ENCODE measurements around the gene FBXW7.

FBXW7 gene

GRCh38 chr4:152500800-152501434, 35.0 kb downstream of the FBXW7 start:
- no peak for TF ChIP-seq POLR2AphosphoS5 (IDR thresholded peaks at IDR 0.05; ENCODE audit: low read depth, low read length)
- no peak for TF ChIP-seq FOXP2 (optimal IDR thresholded peaks at IDR 0.05; ENCODE audit: borderline replicate concordance, extremely low read depth, extremely low read length, insufficient read depth)
- TF ChIP-seq REST (IDR thresholded peaks at IDR 0.05; ENCODE audit: insufficient read depth in 1 of 2, low read depth in 2 of 2, low read length in 2 of 2): no peak
- no peak for TF ChIP-seq TAF1 (IDR thresholded peaks at IDR 0.05; ENCODE audit: borderline replicate concordance, insufficient read depth, low read length)
- TF ChIP-seq SIN3A (IDR thresholded peaks at IDR 0.05; ENCODE audit: borderline replicate concordance, insufficient read depth, low read length): no peak

- no peak for TF ChIP-seq FOXP2 (optimal IDR thresholded peaks at IDR 0.05; ENCODE audit: borderline replicate concordance, extremely low read depth, extremely low read length, insufficient read depth)
- TF ChIP-seq POLR2AphosphoS5 (IDR thresholded peaks at IDR 0.05; ENCODE audit: low read depth, low read length): no peak
- no peak for TF ChIP-seq REST (IDR thresholded peaks at IDR 0.05; ENCODE audit: insufficient read depth in 1 of 2, low read depth in 2 of 2, low read length in 2 of 2)
- no peak for TF ChIP-seq TAF1 (IDR thresholded peaks at IDR 0.05; ENCODE audit: borderline replicate concordance, insufficient read depth, low read length)
- TF ChIP-seq SIN3A (IDR thresholded peaks at IDR 0.05; ENCODE audit: borderline replicate concordance, insufficient read depth, low read length): no peak
These were observed 35.6 kb downstream of the FBXW7 start for GRCh38 chr4:152500275-152500674.

DNA sequence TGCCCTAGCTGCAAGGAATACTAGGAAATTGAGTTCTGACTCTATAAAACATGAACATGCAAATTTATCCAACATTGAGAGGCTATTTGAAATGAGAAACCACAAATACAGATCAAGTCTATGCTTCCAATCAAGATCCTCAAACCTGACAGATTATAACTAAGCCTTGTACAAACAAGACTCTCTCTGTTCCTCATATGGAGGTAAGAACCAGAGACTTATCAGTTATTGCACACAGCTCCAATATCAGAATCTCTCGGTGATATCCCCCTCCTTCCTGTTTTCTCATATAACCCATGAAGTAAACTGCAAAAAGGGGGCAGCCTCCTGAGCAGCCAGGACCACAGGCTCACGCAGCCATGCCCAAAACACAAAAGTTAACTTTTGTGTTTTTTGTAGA, 36.5 kb downstream of the FBXW7 start:
- TF ChIP-seq TAF1 (IDR thresholded peaks at IDR 0.05; ENCODE audit: borderline replicate concordance, insufficient read depth, low read length) (no peak), SIN3A (IDR thresholded peaks at IDR 0.05; ENCODE audit: borderline replicate concordance, insufficient read depth, low read length) (no peak), FOXP2 (optimal IDR thresholded peaks at IDR 0.05; ENCODE audit: borderline replicate concordance, extremely low read depth, extremely low read length, insufficient read depth) (no peak), REST (IDR thresholded peaks at IDR 0.05; ENCODE audit: insufficient read depth in 1 of 2, low read depth in 2 of 2, low read length in 2 of 2) (no peak), POLR2AphosphoS5 (IDR thresholded peaks at IDR 0.05; ENCODE audit: low read depth, low read length) (no peak)

DNA sequence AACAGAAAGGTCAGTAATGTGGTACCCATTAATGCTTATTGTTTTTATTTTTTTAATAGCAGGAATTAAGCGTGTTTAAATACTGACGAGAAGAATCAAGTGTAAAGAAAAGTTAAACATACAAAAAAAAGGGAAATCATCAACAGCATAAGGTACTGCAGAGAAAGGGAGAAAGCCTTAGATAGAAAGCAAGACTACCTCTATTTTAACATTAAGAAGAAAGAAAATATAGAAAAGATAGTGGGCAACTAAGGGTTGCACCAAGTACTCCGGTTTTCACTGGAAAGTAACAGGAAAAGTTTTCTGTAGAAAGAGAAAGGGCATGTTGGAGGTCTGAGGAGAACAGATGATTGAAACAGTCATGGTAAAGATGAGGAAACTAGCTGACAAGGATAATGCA, 41.9 kb downstream of the FBXW7 start:
- no peak for TF ChIP-seq FOXP2 (optimal IDR thresholded peaks at IDR 0.05; ENCODE audit: borderline replicate concordance, extremely low read depth, extremely low read length, insufficient read depth)
- TF ChIP-seq SIN3A (IDR thresholded peaks at IDR 0.05; ENCODE audit: borderline replicate concordance, insufficient read depth, low read length): no peak
- TF ChIP-seq POLR2AphosphoS5 (IDR thresholded peaks at IDR 0.05; ENCODE audit: low read depth, low read length): no peak
- TF ChIP-seq REST (IDR thresholded peaks at IDR 0.05; ENCODE audit: insufficient read depth in 1 of 2, low read depth in 2 of 2, low read length in 2 of 2): no peak
- TF ChIP-seq TAF1 (IDR thresholded peaks at IDR 0.05; ENCODE audit: borderline replicate concordance, insufficient read depth, low read length): no peak

Measured in PFSK-1 (cell line).